Measurements from ENCODE around the gene ABCA10.

DNA sequence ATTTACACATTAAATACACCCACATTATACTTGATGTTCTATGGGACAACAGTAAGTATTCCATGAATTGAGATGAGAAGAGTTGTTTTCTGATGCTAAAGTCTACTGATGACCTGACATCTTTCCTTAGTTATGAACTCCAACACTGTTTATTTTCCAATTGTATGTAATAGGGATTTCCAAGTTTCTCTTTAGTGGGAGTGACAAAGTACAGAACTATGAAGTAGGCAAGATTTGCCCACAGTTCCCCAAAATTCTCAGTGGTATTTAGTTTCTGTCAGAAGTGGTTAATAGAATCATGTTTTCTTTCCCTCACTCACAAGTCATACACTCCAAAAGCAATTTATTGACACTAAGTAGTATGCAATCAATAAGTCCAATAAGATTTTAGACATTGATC is 64.4 kb downstream of the ABCA10 start:
- TF ChIP-seq, protein P1, sequence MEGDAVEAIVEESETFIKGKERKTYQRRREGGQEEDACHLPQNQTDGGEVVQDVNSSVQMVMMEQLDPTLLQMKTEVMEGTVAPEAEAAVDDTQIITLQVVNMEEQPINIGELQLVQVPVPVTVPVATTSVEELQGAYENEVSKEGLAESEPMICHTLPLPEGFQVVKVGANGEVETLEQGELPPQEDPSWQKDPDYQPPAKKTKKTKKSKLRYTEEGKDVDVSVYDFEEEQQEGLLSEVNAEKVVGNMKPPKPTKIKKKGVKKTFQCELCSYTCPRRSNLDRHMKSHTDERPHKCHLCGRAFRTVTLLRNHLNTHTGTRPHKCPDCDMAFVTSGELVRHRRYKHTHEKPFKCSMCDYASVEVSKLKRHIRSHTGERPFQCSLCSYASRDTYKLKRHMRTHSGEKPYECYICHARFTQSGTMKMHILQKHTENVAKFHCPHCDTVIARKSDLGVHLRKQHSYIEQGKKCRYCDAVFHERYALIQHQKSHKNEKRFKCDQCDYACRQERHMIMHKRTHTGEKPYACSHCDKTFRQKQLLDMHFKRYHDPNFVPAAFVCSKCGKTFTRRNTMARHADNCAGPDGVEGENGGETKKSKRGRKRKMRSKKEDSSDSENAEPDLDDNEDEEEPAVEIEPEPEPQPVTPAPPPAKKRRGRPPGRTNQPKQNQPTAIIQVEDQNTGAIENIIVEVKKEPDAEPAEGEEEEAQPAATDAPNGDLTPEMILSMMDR (IDR thresholded peaks at IDR 0.05): no peak
- TF ChIP-seq ZFX (IDR thresholded peaks at IDR 0.05; ENCODE audit: borderline replicate concordance): no peak

All from 22Rv1 (cell line).